Caki2 (cell line): ENCODE results near the gene JAML. TPM values are rescaled to one million over a fixed set of nuclear protein-coding genes. Genes with fewer than 3 reads are reported as not detected.

Source experiments
- DNase-seq: peaks from one replicate; pipeline ENCODE4 v3.0.0-alpha.2; 2015; ENCODE audit warnings: low read depth
- in situ Hi-C: cut with HindIII; loops from 2 replicates; pipeline ENCODE4 v1.10.0; 2016; ENCODE audit warnings: low sequenced_read_pairs, low pct_unique_long_range_greater_than_20kb, mixed read lengths
- total RNA-seq: library from RNA; depleted of rRNA; stranded (reverse); fragments of >200 nt; shearing (Covaris generic); gene quantifications from 2 replicates; pipeline ENCODE4 v1.2.3, GENCODE V29; 2014; ENCODE audit warnings: low replicate concordance

Gene JAML
- total RNA-seq, 1 experiment from 2014 or later, result not detected

DNA sequence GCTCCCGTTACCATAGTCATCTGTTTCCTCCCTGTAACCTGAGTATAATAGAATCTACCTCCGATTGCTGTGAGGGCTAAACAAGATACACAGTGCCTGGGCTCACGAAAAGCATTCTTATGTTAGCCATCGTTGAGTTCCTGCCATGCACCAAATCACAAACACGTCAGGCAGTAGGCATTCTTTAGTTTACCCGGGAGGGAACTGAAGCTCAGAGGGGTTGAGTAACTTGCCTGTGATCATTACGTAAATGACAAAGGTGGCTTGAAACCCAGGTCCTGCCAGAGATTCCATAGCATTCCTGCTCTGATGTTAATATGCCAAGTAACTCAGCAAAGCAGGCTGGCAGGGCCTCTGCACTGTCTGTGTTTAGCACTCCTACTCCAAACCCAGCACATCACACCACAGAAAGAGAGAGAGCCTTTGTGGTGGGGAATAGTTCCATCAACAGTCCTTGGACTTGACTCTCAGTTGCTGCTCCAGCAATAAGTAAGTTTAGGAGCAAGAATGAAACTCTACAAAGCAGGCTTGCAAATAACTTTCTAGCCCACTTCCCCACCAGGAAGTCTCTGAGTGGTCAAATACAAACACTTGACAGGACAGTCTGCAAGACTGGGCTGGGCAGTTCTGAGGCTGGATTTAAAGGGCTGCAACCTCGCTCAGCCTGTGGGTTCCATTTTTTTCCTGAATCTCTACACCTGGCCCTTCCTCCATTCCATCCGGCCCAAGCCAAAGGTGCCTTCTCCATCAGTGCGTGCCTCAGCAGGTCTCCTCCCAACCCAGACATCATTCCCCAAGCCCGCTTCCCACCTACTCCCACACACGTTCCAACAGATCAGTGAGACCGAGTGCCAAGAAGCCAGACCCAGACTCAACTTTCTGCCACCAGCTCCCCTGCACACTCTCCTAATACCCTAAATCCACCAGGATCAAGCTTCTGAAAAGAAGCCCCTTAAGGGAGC, 49.5 kb downstream of the JAML start:
- in situ Hi-C loops, result no loop called here
- no peak for DNase-seq

DNA sequence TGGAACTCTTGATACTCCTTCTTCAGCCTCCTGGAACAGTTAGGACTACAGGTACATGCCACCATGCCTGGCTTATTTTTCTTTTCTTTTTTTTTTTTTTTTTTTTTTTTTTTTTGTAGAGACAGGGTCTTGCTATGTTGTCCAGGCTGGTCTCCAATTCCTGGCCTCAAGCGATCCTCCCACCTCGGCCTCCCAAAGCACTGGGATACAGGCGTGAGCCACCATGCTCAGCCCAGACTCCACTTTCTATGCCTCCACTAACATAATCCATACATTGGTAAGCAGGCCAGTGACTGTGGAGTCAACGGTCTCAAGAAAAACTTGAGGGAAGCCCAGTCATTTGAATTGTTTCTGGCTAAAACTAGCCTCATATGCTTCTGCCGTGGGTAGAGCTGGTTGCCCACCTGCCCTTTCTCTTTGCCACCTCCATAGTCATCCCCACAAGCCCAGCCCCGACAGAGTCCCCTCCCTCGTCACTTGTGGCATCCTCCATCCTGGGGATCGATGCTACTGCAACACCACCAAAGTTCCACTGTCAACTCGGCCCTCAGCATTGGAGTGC, 50.7 kb downstream of the JAML start:
- no peak for DNase-seq
- in situ Hi-C loops, result no loop called here

DNA sequence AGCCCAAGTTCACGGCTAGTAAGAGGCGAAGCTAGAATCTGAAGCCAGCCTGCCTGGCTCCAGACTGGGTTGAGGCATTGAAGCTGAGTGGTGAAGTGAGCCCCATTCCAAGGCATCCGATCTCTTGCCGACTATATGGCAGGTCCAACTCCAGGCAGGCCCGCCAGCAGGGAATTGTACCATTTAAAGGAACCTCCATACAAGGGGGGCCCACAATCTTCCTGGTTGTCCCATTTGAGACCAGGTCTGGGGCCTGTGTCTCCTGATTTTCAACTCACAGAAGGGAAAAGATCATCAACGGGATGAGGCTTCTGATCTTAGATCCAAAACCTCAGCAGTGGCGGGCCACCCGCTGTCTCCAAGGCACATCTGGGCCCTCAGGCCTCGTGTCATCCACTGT, 52.5 kb downstream of the JAML start:
- in situ Hi-C loops, result no loop called here
- DNase-seq, result no peak

DNA sequence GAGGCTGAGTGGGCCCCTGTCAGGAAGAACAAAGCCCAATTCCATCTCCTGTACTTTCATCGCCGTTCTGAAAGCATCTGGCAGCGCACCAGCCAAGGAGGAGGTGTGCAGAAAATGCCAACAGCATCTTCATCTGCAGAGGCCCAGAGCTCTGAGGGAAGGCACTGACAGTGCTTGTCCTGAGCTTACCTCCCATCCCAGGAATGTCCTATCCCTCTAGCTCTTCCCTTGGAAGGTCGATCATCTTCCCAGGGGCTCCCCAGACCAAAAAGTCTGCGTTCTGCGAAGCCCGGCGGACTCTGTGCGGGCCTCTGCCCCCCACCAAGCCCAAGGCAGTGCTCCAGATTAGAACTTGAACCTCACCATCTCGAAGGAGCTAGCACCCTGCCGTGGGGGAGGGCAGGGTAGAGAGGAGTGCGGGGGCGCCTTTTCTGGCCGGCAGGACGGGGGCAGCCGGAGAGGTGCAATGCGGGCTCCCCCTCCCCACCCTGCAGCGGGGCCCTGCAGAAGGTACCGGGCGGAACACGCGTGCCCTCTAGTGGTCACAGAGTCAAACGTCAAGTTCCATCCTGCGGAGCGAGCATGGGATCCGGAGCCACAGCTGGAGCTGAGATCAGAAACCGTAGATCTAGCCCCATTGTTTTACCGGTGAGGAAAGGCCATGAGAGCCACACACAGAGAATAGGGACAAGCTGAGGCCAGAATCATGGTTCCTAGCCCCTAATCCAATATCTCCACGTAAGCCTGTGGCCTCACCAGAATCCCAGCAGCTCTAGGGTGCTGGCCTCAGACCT, 53.3 kb downstream of the JAML start:
- in situ Hi-C loops, result no loop called here
- DNase-seq, result peak; percentile 6

DNA sequence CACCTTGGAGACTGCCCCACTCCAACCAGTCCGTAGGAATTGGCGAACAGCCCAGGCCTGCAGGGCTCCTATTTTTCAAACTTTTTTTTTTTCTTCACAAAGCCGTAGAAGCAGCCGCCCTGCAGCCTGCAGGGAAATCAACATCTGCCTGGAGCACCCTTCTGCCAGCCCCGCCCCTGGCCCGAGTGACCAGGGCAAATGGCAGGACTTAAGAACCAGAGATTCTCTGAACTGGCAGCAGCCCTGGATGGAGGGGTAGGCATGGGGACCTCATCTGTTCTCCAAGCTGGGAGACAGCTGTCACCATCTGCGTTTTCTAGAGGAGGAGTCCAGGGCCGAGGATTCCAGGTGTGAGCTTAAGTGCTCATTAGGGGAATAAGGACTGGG, 53.9 kb downstream of the JAML start:
- in situ Hi-C loops, result no loop called here

DNA sequence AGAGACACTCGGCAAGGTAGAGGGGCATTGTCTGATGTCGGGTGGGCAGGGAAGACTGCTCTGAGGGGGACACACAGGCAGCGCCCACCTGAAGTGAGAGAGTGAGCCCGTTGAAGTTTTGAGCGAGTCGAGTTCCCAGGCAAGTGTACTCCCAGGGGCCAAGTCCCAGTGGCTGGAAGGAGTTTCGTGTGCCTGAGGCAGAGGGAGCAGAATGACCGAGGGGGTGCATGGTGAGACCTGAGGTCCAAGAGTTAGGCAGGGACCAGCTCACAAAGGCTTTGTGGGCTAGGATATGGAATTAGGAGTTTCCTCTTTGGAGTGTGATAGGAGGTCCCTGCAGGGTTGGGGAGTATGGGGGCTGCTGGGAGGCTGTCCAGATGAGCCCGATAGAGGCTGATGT, 54.6 kb downstream of the JAML start:
- DNase-seq, result no peak
- in situ Hi-C loops, result no loop called here

More for the DNA sequence above, 53.9 kb downstream of the JAML start:
- no peak for DNase-seq

DNA sequence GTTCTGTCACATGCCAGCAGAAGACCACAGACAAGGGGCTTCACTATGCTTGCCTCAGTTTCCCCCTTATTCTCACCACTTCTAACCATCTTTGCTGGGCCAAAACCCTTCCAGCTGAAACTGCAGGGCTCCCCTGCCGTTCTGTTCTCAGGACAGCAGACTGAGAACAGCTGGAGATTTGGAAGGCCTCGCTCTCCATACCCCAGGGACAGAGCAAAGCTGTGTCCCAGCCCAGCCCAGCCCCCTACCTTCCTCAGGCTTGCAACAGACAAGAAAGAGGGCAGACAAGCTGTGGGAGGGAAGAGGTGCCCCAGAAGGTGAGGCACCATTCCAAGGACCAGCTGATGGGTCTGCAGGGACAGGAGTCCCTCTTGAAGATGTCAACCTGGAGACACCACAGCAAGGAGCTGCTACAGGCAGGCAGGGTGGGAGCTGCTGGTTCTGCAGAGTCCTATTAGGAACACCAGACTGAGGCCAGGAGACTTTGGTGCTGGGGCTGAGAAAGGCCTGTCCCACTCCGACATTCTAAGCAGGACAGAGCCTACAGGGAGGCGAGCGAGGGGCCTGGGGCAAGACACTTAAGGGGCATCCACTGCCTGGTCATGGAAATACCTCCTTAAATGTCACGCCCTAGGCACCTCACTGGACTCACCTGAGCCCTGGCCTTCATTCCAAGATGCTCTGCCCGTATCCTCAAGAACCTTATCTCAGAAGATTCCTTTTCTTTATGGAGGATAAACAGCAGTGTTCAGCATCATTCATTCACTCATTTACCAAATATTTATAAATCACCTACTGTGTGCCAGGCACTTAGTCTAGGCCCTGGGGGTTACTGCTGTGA, 55.3 kb downstream of the JAML start:
- in situ Hi-C loops, result no loop called here
- no peak for DNase-seq

DNA sequence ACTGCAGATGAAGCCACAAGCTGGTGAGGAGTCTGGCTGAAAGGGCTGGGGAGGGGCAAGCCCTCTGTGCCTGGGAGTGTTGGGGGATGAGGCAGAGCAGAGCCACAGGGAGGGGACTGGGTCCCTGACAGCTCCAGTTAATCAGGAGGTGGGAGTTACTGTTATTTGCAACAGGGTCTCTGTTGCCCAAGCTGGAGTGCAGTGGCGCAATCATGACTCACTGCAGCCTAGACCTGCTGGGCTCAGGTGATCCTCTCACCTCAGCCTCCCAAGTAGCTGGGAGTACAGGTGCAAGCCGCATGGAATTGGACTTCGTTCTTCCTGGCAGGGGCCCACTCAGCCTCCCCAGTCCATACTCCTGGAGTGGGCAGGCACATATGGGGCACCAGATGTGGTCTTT, 56.1 kb downstream of the JAML start:
- no peak for DNase-seq
- in situ Hi-C loops, result no loop called here

DNA sequence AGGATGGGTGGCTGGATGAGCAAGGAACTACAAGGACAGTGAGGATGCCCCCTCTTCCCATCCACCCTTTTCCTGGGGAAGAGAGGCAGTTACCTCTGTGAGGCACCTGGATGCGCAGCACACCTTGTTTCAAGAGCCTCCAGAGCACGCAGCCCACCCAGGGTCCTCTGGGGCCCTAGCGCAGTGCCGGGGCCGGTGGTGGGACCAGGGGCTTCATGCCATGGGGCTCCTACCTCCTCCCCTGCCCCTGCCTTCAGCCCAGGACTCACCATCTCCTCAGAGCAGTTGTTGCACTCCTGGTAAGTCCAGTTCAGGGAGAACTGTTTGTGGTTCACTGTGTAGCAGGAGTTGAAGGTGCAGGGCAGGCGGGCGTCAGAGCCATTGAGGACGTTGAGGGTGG, 56.5 kb downstream of the JAML start:
- DNase-seq, result no peak
- in situ Hi-C loops, result no loop called here

DNA sequence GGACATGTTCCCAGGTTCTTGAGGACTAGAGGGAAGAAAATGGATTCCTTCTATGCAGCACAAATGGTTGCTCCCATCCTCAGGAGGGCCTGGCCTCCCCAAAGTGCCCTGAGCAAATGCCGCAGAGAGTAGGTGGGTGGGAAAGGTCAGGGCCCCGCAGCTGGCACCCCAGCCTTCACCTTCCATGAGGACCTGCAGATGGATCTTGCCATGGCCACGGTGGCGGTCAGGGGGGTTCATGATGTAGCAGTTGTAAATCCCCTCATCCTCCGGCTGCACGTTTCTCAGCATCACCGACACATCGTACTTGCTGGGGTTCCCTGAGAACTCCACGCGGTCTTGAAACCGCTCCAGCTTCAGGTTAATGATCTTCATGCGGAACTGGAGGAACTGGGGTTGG, 56.9 kb downstream of the JAML start:
- in situ Hi-C loops, result no loop called here
- DNase-seq, result no peak

DNA sequence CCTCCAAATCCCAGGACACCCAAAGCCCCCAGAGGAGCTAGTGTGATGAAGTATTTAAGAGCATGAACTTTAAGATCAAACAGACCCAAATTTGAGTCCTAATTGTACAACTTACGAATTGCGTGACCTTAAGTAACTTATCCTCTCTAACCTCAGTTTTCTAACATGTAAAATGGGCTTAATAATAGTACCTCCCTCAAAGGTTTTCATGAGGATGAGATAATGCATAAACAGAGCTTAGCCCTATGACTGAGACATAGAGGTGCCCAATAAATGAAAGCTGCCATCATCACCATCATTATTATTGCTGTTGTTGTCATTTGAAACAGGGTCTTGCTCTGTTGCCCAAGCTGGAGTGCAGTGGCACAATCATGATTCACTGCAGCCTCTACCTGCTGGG, 57.6 kb downstream of the JAML start:
- DNase-seq, result no peak
- in situ Hi-C loops, result no loop called here

DNA sequence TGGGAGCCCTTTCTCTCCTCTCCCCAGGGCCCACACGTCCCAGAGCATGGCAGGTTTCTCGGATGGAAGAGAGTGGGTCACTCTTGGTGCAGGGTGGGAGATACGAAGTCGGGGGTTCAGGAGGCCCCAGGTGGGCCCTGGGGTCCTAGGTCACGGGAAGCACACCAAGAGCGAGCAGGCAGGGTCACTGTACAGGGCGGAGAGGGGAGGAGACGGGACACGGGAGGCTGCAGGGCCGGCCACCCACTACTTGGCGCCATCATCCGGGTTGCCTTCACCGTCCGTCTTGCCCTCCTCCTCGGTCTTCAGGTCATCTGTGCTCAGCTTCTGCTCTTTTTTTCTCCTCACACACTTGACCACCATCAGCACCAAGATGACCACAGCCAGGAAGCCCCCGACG, 58.2 kb downstream of the JAML start:
- in situ Hi-C loops, result no loop called here
- no peak for DNase-seq

DNA sequence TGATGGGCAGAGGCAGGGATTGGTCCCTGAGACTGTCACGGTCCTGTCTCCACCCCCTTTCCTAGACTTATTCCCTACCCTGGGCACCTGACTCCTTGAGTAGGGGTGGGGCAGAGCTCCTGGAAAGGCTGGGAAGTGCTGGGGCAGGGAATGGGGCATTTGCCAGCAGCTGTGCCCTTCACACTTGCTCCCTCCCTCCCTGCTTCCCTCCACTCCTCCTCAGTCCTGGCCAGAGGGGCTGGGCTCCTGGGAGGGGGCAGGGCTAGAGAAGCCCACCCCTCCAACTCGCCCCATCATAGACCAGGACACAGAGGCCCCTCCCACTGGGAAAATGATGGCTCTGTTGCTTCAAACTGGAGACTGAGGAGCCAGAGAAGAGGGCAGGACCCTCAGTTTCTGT, 59.9 kb downstream of the JAML start:
- DNase-seq, result no peak
- in situ Hi-C loops, result no loop called here

DNA sequence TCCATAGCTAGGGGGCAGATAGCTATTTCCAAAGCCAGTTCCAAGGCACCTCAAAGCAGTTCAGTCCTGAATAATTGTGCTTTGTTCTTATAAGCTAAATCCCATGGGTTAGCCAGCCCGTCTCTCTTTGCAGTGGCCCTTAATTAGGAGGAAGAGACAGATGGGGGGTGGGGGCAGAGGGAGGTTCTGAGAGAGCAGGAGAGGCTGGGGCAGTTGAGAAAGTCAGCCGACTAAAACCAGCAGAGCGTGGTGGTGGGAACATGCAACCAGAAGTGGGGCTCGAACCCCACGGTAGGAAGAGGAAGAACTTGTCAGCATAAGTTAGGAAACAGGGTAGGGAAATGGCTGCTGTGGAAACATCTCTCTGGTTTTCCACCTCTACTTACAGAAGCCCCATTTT, 61.3 kb downstream of the JAML start:
- in situ Hi-C loops, result no loop called here
- DNase-seq, result no peak

DNA sequence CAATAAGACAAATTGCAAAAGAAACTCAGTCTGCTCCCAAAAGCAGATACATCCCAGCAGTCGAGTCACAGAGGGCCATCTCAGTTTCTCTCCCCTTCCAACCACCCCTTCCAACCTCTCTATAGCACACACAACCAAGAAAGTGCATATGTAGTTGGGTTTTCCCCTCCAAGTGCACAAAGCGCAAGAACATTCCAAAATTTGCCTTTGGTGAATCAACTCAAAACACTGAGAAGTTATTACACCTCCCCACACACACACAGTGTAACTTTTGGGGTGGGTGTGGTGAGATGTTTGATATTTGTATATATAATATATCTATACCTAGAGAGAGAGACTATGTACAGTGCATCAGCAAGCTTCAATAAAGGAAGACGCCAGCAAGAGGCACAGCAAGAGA, 62.0 kb downstream of the JAML start:
- in situ Hi-C loops, result no loop called here
- no peak for DNase-seq

DNA sequence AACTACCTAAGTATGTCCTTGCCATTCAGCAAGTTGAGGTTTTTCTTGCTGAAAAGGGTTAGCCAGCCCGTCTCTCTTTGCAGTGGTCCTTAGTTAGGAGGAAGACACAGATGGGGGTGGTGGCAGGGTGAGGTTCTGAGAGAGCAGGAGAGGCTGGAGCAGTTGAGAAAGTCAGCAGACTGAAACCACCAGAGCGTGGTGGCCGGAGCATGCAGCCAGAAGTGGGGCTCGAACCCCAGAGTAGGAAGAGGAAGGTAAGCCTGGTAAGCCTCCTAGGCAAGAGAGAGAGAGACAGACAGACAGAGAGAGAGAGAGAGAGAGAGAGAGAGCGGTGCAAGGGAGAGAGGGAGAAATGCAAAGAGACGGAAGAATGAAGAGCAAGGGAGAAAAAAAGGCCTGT, 63.0 kb downstream of the JAML start:
- in situ Hi-C loops, result no loop called here

DNA sequence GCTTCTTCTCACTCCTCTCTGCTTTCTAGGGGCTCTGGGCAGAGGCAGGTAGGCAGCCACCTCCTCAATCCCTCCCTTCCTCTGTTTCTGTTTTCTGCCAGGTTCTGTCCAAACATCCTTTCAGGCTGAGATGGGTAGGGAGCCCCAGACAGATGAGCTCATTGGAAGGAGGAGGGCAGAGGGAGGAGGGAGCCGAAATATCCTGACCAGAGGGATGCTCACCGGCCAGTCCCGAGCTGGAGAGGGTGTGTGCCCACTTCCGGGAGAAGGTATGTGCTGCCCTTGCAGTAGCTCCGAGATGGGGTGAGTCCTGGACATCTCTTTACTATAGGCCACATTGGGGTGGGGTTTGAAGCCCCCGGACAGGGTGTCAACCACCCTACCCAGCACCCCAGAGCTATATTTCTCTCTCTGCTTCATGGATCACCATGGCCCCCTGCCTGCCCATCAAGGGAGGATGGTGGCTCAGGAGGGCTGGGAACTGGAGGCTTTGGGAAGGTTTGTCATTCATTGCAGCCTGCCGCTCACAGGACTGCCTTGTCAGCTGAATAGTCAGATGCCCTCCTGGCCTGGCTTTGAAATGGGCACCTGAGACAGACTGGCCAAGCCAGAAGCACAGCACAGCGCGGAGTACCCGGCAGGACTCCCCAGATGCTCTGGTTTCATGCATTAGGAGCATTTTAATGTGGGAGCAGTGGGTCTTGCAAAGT, 67.5 kb downstream of the JAML start:
- in situ Hi-C loops, result no loop called here
- DNase-seq, result no peak

More for the DNA sequence above, 63.0 kb downstream of the JAML start:
- DNase-seq, result no peak
